H1 (cell line): ENCODE results near the gene MBOAT2. TPM values are rescaled to one million over a fixed set of nuclear protein-coding genes. Genes with fewer than 3 reads are reported as not detected.

Experiments
- CTCF ChIA-PET: fragments of 300-600 bp; sonication (Branson Sonifier 250); formaldehyde crosslinking; loops from one replicate; lab custom pipeline; 2021; ENCODE audit not compliant: partially characterized antibody; lab: Charles Lee
- POLR2A ChIA-PET: fragments of 300-600 bp; sonication (Branson Sonifier 250); formaldehyde crosslinking; loops from one replicate; lab custom pipeline; 2021; ENCODE audit warnings: inconsistent platforms; ENCODE audit not compliant: partially characterized antibody; lab: Charles Lee
- DNase-seq, 2 experiments: peaks; one replicate each; pipeline versions ENCODE4 v3.0.0 to v3.0.0-alpha.2; 2010 to 2022; ENCODE audit warnings: low spot score in 2 of 2, low read depth in 1 of 2, mixed read lengths in 1 of 2
- FAIRE-seq: peaks from 2 replicates; lab custom pipeline; 2011; peaks lifted over from hg19 to GRCh38; lab: Jason Lieb, UNC
- H2AFZ ChIP-seq: 2 replicates; pipeline ENCODE4 v1.8.1; 2012; ENCODE audit warnings: low read length, inconsistent platforms
- H2AK5ac ChIP-seq: 2 replicates; pipeline ENCODE4 v1.6.1; 2013; ENCODE audit warnings: low read depth, low read length
- H2BK120ac ChIP-seq: replicated peaks from 2 replicates; pipeline ENCODE3; 2013; ENCODE audit warnings: low read depth, low read length, inconsistent platforms
- H2BK12ac ChIP-seq: 2 replicates; pipeline ENCODE4 v1.6.1; 2013; ENCODE audit warnings: low read depth, low read length
- H2BK15ac ChIP-seq: 2 replicates; pipeline ENCODE4 v1.6.1; 2013; ENCODE audit warnings: low read length
- H2BK20ac ChIP-seq: 2 replicates; pipeline ENCODE4 v1.6.1; 2013; ENCODE audit warnings: low read length
- H2BK5ac ChIP-seq: 2 replicates; pipeline ENCODE4 v1.6.1; 2013; ENCODE audit warnings: low read depth, low read length
- H3K14ac ChIP-seq: 2 replicates; pipeline ENCODE4 v1.6.1; 2013; ENCODE audit warnings: inconsistent platforms; ENCODE audit not compliant: insufficient read length
- H3K18ac ChIP-seq: 2 replicates; pipeline ENCODE4 v1.6.1; 2013; ENCODE audit warnings: low read length; ENCODE audit errors: extremely low read depth
- H3K23ac ChIP-seq: 2 replicates; pipeline ENCODE4 v1.6.1; 2013; ENCODE audit warnings: inconsistent platforms; ENCODE audit not compliant: insufficient read length
- H3K23me2 ChIP-seq: 2 replicates; pipeline ENCODE4 v1.6.1; 2013; ENCODE audit warnings: low read depth, low read length
- H3K27ac ChIP-seq: 2 replicates; pipeline ENCODE4 v1.6.1; 2011; ENCODE audit warnings: low read depth, low read length, inconsistent platforms
- H3K27me3 ChIP-seq, 4 experiments: replicated peaks in 1 of 4; 1 replicate in 1 of 4; 2 replicates in 3 of 4; pipeline versions ENCODE4 v1.6.1 to v1.8.1; 2011 to 2013; ENCODE audit warnings: low read length in 3 of 4, mild to moderate bottlenecking in 3 of 4, inconsistent platforms in 2 of 4, mixed read lengths in 2 of 4, moderate library complexity in 1 of 4; ENCODE audit not compliant: control insufficient read depth in 3 of 4, insufficient read depth in 3 of 4; ENCODE audit errors: extremely low read depth in 1 of 4
- H3K36me3 ChIP-seq, 4 experiments: 2 replicates each; pipeline versions ENCODE4 v1.6.1 to v1.8.1; 2011 to 2013; ENCODE audit warnings: mild to moderate bottlenecking in 4 of 4, low read length in 3 of 4, moderate library complexity in 2 of 4, control low read depth in 1 of 4, inconsistent platforms in 1 of 4; ENCODE audit not compliant: insufficient read depth in 4 of 4, control insufficient read depth in 2 of 4
- H3K4ac ChIP-seq: replicated peaks from 2 replicates; pipeline ENCODE3; 2013; ENCODE audit warnings: low read length, low read depth, mixed read lengths, inconsistent platforms; ENCODE audit not compliant: insufficient read length
- H3K4me1 ChIP-seq, 4 experiments: replicated peaks in 1 of 4; 1 replicate in 1 of 4; 2 replicates in 3 of 4; pipeline versions ENCODE4 v1.6.1 to v1.8.1; 2011 to 2013; ENCODE audit warnings: low read length in 3 of 4, inconsistent platforms in 2 of 4, mixed read lengths in 1 of 4; ENCODE audit not compliant: insufficient read depth in 4 of 4, control insufficient read depth in 3 of 4
- H3K4me2 ChIP-seq, 2 experiments: 2 replicates each; pipeline versions ENCODE4 v1.6.1 to v1.8.1; 2011 to 2013; ENCODE audit warnings: low read depth in 2 of 2, low read length in 2 of 2, control low read depth in 1 of 2, inconsistent platforms in 1 of 2, mild to moderate bottlenecking in 1 of 2; ENCODE audit not compliant: insufficient read depth in 1 of 2
- H3K4me3 ChIP-seq, 4 experiments: fragments of 200-600, 300-600 bp in 1 of 4; sonication (generic), shearing (Covaris generic), sonication (Bioruptor Twin) in 1 of 4; 2 replicates each; pipeline versions ENCODE4 v1.5.1 to v1.8.1; 2011 to 2016; ENCODE audit warnings: low read length in 4 of 4, low read depth in 3 of 4, control low read depth in 2 of 4, inconsistent platforms in 2 of 4, mild to moderate bottlenecking in 2 of 4, mixed read lengths in 1 of 4, moderate library complexity in 1 of 4; ENCODE audit not compliant: insufficient read depth in 2 of 4; ENCODE audit errors: extremely low read depth in 1 of 4
- H3K56ac ChIP-seq: replicated peaks from 2 replicates; pipeline ENCODE3; 2013; ENCODE audit warnings: low read depth, mild to moderate bottlenecking, mixed read lengths, low read length, inconsistent platforms; ENCODE audit not compliant: insufficient read length
- H3K79me1 ChIP-seq: 2 replicates; pipeline ENCODE4 v1.6.1; 2013; ENCODE audit warnings: low read depth, low read length, control low read depth
- H3K79me2 ChIP-seq, 2 experiments: 2 replicates each; pipeline versions ENCODE4 v1.6.1 to v1.8.1; 2012 to 2013; ENCODE audit warnings: low read length in 2 of 2, mild to moderate bottlenecking in 2 of 2, inconsistent platforms in 1 of 2; ENCODE audit not compliant: insufficient read depth in 2 of 2, control insufficient read depth in 1 of 2
- H3K9ac ChIP-seq, 4 experiments: replicated peaks in 1 of 4; 1 replicate in 1 of 4; 2 replicates in 3 of 4; pipeline versions ENCODE4 v1.6.1 to v1.8.1; 2011 to 2013; ENCODE audit warnings: low read depth in 3 of 4, low read length in 3 of 4, control low read depth in 2 of 4, mild to moderate bottlenecking in 2 of 4, moderate library complexity in 2 of 4, inconsistent platforms in 1 of 4; ENCODE audit errors: extremely low read depth in 1 of 4
- H3K9me3 ChIP-seq, 2 experiments: 2 replicates each; pipeline versions ENCODE4 v1.6.1 to v1.8.1; 2012 to 2013; ENCODE audit warnings: mild to moderate bottlenecking in 2 of 2, moderate library complexity in 2 of 2, control low read depth in 1 of 2, inconsistent platforms in 1 of 2, low read depth in 1 of 2, low read length in 1 of 2, mixed read lengths in 1 of 2; ENCODE audit not compliant: insufficient read depth in 2 of 2
- H4K20me1 ChIP-seq, 2 experiments: replicated peaks in 1 of 2; 2 replicates each; pipeline versions ENCODE3 to v1.8.1; 2011 to 2013; ENCODE audit warnings: inconsistent platforms in 2 of 2, low read length in 2 of 2, mild to moderate bottlenecking in 1 of 2; ENCODE audit not compliant: insufficient read depth in 2 of 2, control insufficient read depth in 1 of 2
- H4K5ac ChIP-seq: 2 replicates; pipeline ENCODE4 v1.6.1; 2013; ENCODE audit warnings: low read length, low read depth, mixed read lengths, inconsistent platforms; ENCODE audit not compliant: insufficient read length
- H4K8ac ChIP-seq: 2 replicates; pipeline ENCODE4 v1.8.0; 2013; ENCODE audit warnings: mild to moderate bottlenecking, moderate library complexity, low read length, inconsistent platforms; ENCODE audit not compliant: insufficient read depth; ENCODE audit errors: extremely low read depth
- H4K91ac ChIP-seq: replicated peaks from 2 replicates; pipeline ENCODE3; 2013; ENCODE audit warnings: low read length, mixed read lengths, inconsistent platforms; ENCODE audit not compliant: insufficient read length
- ATF3 ChIP-seq: IDR thresholded peaks from 2 replicates; pipeline ENCODE4 v1.6.1; 2011; ENCODE audit warnings: low read depth, mild to moderate bottlenecking, low read length; ENCODE audit not compliant: insufficient read depth
- BACH1 ChIP-seq: IDR thresholded peaks from 2 replicates; pipeline ENCODE4 v1.6.1; 2012; ENCODE audit warnings: low read length, improper control_type of control experiment
- CBX5 ChIP-seq: fragments of 300-800, 300-1000 bp; sonication (generic); IDR thresholded peaks from 2 replicates; pipeline ENCODE4 v1.7.1; 2016; ENCODE audit warnings: antibody characterized with exemption, low read length, low read depth
- RXRA ChIP-seq: IDR thresholded peaks from 2 replicates; pipeline ENCODE4 v1.6.1; 2011; ENCODE audit warnings: low read depth, mild to moderate bottlenecking, low read length, moderate library complexity; ENCODE audit not compliant: insufficient read depth
- SP4 ChIP-seq: IDR thresholded peaks from 2 replicates; pipeline ENCODE4 v1.6.1; 2012; ENCODE audit warnings: low read length, inconsistent platforms
- SRF ChIP-seq: IDR thresholded peaks from 2 replicates; pipeline ENCODE4 v1.6.1; 2011; ENCODE audit warnings: mild to moderate bottlenecking, low read depth, low read length, moderate library complexity
- TEAD4 ChIP-seq: IDR thresholded peaks from 2 replicates; pipeline ENCODE4 v1.6.1; 2012; ENCODE audit warnings: low read depth, low read length, inconsistent platforms, mixed read lengths
- polyA plus RNA-seq, 7 experiments: library from polyadenylated mRNA; depleted of rRNA in 3 of 7; stranded (reverse) in 5 of 7; unstranded in 2 of 7; fragments of >200 nt in 5 of 7; fragments of 200-250 nt in 2 of 7; gene quantifications; 1 replicate in 5 of 7; 2 replicates in 1 of 7; 4 replicates in 1 of 7; pipeline versions ENCODE4 v1.2.1 to v1.2.3, GENCODE V29; 2011 to 2013; ENCODE audit warnings: missing spikeins in 2 of 7, mixed read lengths in 2 of 7
- total RNA-seq: library from RNA; stranded (reverse); fragmentation: NEBNext Ultra II Directional; extraction: Animal tissue kit (Norgen Biotek cat#: 25700); gene quantifications from 2 replicates; pipeline ENCODE4 v1.2.1, GENCODE V29; 2021
- TF ChIP-seq, protein P1 (sequence below), 3 experiments: IDR thresholded peaks; 1 replicate in 2 of 3; 2 replicates in 1 of 3; pipeline versions ENCODE4 v1.5.1 to v1.6.1; 2011; ENCODE audit warnings: low read length in 3 of 3, mild to moderate bottlenecking in 3 of 3, inconsistent platforms in 2 of 3, low read depth in 1 of 3, moderate library complexity in 1 of 3; ENCODE audit not compliant: insufficient read depth in 1 of 3; ENCODE audit errors: control extremely low read depth in 1 of 3

MBOAT2 gene
- total and polyA plus RNA-seq, 2 of the 8 experiments (the other 6 are each of a cell fraction or from before 2014, with no cell fraction given) = 11.2 to 23.4 TPM

DNA sequence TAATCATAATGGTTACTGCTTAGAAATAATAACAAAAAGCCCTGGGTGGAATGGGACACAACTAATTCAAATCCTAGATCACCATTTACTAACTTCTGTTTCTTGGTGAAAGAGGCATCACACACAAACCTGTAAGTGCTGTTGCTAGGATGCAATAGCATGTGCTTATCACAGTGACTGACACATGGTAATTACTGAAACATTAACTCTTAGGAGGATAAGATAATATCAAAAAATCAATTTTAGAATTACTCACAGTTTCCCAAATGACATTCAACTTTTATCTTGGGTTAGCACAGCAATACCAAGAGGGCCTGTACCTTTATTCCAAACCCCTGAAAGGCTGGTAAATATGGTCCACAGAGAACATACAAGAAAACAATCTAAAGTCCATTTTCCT lies 69.1 kb downstream of the MBOAT2 start:
- H3K27me3 ChIP-seq = no peaks in the 10 kb centered on the region
- H3K56ac ChIP-seq = no peak overlapping the region
- H2AFZ ChIP-seq = no peak overlapping the region
- no peaks in the 10 kb centered on the region for H3K23me2 ChIP-seq
- no peak overlapping the region for H2AK5ac ChIP-seq
- FAIRE-seq (no peak), DNase-seq (no peak)
- no peaks in the 10 kb centered on the region for H3K79me2 ChIP-seq
- H4K91ac ChIP-seq = no peak overlapping the region
- H3K4me1 ChIP-seq = peaks cover 1 to 5% (median 4%) of the 10 kb centered on the region in 4 experiments; a peak in 3 of 7 replicates
- no peak overlapping the region for H2BK20ac ChIP-seq
- no peak overlapping the region for H3K14ac ChIP-seq
- ChIA-PET POLR2A (no interaction called here), CTCF (no interaction called here)
- H4K8ac ChIP-seq = no peak overlapping the region
- H3K79me1 ChIP-seq = no peaks in the 10 kb centered on the region
- H3K18ac ChIP-seq = no peak overlapping the region
- no peak overlapping the region for H4K5ac ChIP-seq
- TF ChIP-seq TEAD4 (no peak), CBX5 (no peak), SRF (no peak), SP4 (no peak), BACH1 (no peak), RXRA (no peak), ATF3 (no peak)
- TF ChIP-seq, protein P1, sequence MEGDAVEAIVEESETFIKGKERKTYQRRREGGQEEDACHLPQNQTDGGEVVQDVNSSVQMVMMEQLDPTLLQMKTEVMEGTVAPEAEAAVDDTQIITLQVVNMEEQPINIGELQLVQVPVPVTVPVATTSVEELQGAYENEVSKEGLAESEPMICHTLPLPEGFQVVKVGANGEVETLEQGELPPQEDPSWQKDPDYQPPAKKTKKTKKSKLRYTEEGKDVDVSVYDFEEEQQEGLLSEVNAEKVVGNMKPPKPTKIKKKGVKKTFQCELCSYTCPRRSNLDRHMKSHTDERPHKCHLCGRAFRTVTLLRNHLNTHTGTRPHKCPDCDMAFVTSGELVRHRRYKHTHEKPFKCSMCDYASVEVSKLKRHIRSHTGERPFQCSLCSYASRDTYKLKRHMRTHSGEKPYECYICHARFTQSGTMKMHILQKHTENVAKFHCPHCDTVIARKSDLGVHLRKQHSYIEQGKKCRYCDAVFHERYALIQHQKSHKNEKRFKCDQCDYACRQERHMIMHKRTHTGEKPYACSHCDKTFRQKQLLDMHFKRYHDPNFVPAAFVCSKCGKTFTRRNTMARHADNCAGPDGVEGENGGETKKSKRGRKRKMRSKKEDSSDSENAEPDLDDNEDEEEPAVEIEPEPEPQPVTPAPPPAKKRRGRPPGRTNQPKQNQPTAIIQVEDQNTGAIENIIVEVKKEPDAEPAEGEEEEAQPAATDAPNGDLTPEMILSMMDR (IDR thresholded peaks at IDR 0.05; ENCODE audit: control extremely low read depth in 1 of 3, insufficient read depth in 1 of 3, low read depth in 1 of 3, low read length in 3 of 3) = no peak
- H4K20me1 ChIP-seq = no peaks in the 10 kb centered on the region
- H3K4me3 ChIP-seq = no peak overlapping the region
- H2BK5ac ChIP-seq = no peak overlapping the region
- H3K9me3 ChIP-seq = no peaks in the 10 kb centered on the region
- H3K9ac ChIP-seq = no peak overlapping the region
- H3K23ac ChIP-seq = no peak overlapping the region
- H2BK120ac ChIP-seq = no peak overlapping the region
- no peak overlapping the region for H3K4ac ChIP-seq
- no peak overlapping the region for H2BK12ac ChIP-seq
- no peak overlapping the region for H2BK15ac ChIP-seq
- peaks cover 0 to 6% (median 0%) of the 10 kb centered on the region in 4 experiments; a peak in 1 of 8 replicates for H3K36me3 ChIP-seq
- H3K27ac ChIP-seq = no peak overlapping the region
- no peak overlapping the region for H3K4me2 ChIP-seq
